ENCODE results near the gene TRIM33.
A peak's percentile ranks its signal among the peaks of the same experiment; 100 is the strongest.

Gene TRIM33

DNA sequence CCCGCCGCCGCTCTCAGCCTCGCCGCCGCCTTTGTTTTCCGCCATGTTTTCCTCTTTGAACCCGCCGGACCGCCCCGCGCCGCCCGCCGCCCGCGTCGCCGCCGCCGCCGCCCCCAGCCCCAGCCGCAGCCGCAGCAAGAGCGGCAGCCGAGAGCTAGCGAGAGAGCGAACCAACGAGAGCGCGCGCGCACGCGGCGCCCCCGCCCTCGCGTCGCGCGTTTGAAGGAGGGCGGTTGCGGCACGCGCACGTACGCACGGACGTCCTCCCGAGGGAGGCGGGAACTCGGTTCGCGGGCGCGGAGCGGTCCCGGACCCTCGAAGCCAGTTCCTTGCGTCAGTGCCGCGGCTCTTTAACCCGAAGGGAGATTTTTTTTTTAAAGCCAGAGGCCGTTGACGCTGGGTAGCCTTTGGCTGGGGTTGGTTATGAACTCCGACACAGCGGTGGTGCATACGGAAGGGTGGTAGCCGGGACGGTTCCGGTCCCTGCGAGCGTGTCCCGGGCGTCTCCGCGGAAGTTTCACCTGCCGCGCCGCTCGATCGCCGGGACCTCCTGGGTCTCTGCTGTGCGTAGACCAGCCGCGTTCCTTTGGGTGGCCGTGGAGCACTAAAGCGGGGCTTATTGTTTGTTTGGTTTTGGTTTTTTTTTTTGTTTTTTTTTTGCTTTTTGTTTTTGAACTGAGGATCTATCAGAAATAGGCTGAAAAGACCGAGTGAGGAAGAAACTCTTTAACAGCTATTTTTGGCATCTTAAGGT lies at the start of gene TRIM33:
TSS of gene TRIM33 (minus strand) at position 172 of the 754 bp plus-strand sequence. CDS start at position 45, 127 bp downstream.
- peak; percentile 61 for DNase-seq

DNA sequence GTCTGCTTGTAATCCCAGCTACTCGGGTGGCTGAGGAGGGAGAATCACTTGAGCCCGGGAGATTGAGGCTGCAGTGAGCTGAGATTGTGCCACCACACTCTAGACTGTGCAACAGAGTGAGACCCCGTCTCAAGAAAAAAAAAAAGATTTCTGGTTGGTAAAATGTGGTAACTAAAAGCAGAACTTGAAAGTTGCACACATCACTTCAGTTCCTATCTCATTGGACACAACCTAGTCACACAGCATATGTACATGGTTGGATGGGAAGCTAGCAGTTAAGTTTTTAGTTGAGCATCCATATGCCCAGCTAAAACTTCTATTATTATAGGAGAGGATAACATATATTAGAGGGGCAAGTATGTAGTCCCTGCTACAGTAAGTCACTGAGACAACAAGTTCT lies 48.4 kb upstream of the TRIM33 start:
- no peak for DNase-seq

DNA sequence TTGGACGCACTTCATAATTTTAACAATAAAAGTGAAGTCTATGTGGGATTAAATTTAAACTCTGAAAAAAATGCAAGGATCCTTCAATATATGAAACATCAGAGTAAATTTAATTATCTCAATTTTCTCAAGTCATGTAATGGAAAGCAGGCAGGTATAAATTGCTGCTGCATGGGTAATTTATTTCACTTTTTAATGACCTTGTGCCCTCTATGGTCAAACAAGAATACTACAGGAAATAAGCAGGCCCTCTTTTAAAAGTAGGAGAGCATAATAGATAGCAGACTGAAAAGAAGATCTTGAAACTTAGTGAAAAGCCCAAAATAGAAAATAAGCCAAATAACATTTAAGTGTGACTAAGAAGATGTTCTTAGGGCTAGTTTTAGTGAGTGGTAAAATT lies 47.5 kb upstream of the TRIM33 start:
- no peak for DNase-seq

DNA sequence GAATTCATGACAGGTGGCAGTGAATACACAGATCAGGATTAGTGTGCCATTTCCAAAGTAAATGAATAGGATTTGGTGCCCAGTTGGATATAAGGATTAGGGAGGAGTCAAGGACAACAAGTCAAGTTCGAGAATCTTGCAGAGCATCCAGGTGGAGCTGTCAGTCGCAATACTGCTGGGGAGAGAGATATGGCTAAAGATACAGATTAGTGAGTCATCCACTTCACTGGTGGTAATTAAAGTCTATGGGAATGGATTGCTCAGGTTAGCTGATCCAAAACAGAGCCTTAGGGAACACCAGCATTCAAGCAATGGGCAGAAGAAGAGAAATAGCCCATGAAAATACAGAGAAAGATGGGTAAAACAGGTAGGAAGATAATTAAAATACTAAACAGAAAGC lies 43.6 kb upstream of the TRIM33 start:
- DNase-seq: no peak

DNA sequence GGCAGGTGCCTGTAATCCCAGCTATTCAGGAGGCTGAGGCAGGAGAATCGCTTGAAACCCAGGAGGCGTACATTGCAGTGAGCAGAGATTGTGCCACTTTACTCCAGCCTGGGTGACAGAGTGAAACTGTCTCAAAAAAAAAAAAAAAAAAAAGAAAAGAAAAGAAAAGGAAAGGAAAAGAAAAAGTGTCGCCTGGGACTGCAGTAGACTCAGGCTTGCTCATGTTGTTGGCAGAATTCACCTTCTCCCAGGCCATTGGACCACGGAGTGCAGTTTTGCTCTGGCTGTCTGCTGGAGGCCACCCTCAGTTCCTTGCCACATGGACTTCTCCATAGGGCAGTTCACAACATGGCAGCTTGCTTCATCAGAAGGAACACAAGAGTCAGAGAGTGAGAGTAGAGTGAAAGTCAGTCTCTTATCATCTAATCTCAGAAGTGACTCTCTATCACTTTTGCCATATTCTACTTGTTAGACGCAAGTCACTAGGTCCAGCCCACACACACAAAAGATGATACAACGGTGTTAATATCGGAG lies 41.2 kb upstream of the TRIM33 start:
- DNase-seq: no peak

DNA sequence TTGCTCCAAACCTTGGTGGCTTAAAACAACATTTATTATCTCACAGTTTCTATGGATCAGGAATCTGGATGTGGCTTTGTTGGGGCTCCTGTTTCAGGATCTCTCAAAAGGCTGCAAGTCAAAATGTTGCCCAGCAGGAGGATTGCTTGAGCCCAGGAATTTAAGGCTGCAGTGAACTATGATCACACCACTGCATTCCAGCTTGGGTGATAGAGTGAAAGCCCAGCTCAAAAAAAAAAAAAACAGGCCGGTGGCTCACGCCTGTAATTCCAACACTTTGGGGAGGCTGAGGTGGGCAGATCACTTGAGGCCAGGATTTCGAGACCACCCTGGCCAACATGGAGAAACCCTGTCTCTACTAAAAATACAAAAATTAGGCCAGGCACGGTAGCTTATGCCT lies 40.4 kb upstream of the TRIM33 start:
- DNase-seq: no peak

DNA sequence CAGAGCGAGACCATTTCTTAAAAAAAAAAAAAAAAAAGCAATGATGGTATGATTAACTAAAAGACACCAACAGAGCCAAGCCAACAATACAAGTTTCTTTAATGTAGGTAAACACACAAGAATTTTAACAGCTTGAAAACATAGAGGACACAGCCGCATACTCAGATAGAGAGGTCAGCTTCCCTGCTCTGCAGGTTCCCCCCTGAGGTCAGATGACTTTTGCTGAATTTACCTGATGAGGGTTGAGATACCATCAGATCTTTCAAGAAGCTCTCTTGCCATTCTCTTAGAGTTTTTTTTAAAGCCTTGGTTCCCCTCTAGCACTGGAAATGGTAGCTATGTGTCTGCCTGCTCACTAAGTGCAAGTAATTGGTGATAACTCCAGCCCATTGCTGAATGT lies 39.3 kb upstream of the TRIM33 start:
- no peak for DNase-seq

DNA sequence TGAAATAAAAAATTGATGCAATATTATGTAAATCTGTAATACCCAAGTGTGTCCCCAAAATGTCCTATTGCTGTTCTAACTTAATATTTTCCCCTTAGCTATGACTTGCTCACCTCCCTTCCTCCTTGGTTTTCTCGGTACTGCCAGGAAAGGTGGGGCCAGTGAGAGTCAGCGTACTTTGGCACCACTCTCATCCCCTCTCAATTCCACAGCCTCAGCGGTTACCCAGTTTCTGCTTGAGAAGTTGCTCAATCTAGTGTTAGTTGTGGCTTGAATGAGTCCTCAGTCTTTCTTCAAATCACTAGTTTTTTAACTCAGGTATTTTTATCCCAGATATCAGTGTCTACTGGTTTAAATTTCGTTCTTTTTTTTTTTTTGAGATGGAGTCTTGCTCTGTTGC lies 38.1 kb upstream of the TRIM33 start:
- DNase-seq: no peak

DNA sequence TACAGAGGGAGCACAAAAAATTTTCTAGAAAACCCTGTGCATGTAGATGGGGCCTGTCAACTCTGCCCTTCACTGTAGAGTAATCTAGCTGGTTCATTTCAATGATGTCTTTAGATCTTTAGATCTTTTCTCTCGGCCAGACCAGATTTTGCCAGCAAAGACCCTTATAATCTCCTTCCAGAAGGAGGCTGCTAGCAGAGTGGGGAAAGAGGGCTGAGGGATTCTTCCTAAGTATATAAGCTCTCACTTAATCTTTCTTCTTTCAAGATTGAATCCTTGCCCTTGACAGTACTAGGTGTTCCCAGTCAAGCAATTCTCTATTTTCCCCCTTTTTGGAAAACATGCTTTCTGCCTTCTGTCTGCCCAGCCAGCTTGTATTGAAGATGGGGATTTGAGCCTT lies 36.1 kb upstream of the TRIM33 start:
- DNase-seq: no peak

DNA sequence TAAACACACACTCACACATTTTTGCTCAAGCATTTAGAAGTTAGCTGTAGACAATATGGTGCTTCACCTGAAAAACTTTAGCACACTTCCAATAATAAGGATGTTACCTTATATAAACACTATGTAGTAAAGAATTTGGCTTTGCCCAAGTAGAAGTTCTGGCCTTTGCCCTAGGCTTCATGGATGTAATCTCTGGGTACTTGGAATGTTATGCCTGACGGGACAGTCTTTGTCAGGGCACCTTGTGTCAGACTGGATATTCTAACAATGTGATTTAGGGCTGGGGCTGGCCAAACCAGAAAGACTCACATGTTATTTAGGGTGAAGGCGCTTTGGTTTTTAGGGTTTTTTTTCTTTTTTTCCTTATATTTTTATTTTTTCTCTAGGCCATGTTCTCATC lies 34.8 kb upstream of the TRIM33 start:
- no peak for DNase-seq

DNA sequence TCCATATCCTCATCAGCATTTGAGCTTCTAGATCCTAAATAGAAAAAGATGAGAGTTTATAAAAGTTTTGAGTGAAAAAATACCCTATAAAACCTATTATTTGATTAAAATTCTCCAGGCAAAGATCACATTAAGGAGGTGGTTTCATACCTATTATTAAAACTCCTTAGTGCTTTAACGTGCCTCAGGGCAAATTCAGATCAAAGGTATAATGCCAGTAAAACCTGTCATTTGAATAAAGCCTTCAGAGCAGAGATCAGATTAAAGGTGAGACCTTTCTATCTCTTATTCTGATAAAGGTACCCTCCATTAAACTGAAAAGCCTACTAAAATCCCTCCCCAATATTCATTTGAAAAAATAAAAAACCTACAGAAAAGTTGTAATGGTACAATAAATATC lies 34.3 kb upstream of the TRIM33 start:
- DNase-seq: no peak

DNA sequence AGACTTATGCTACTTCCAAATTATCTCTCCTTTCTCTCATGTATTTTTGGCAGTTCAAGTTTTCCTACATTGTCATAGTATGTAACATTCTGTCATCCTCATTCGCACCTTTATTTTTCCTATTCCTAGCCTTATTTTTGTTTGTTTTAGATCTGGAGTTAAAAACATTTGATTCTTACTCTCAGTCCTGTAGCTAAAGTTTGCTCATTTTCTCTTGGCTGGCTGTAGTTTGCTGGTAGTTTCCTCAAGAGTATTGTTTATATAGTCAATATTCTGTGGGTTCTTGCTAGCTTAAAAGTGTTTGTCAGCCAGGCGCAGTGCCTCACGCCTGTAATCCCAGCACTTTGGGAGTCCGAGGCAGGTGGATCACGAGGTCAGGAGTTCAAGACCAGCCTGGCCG lies 29.8 kb upstream of the TRIM33 start:
- DNase-seq: no peak

DNA sequence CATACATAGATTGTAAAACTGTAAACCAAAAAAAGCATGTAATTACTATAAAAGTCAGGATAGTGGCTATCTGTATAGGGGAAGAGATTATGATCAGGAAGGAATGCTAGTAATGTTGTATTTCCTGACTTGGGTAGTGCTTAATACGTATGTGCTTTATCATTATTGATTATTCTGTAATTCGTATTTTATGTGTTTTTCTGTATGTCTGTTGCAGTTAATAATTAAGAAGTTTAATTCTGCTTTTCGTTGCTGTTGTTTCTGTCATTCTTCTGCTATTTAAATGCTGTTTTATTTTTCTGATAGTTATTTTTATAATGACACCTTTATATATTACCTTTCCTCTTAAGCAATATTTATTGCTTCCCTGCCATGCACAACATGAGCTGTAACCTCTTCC lies 29.3 kb upstream of the TRIM33 start:
- DNase-seq: no peak

DNA sequence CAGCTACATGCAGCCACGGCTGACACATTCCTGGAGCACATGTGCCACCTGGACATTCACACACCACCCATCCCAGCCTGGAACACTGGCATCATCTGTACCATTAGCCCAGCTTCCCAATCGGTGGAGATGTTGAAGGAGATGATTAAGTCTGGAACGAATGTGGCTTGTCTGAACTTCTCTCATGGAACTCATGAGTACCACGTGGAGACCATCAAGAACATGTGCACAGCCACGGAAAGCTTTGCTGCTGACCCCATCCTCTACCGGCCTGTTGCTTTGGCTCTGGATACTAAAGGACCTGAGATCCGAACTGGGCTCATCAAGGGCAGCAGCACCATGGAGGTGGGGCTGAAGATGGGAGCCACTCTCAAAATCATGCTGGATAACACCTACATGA lies 25.0 kb upstream of the TRIM33 start:
- DNase-seq: no peak

DNA sequence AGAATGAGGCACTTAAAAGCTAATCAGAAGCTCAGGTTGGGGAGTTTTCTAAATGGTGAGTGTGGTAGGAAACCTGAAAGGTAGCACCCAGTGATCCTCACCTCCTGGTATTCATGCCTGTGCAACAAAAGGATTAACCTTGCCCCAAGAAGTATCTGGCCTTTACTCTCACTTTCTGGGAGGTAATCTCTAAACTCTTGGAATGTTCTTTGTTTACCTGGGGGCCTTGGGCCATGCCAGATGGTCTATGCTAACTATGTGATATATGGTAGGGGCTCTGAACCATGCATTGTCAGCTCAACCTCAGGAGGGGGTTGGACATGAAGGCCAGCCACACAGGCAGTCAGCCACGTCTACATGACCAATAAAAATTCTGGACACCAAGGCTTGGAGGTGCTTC lies 24.4 kb upstream of the TRIM33 start:
- no peak for DNase-seq

DNA sequence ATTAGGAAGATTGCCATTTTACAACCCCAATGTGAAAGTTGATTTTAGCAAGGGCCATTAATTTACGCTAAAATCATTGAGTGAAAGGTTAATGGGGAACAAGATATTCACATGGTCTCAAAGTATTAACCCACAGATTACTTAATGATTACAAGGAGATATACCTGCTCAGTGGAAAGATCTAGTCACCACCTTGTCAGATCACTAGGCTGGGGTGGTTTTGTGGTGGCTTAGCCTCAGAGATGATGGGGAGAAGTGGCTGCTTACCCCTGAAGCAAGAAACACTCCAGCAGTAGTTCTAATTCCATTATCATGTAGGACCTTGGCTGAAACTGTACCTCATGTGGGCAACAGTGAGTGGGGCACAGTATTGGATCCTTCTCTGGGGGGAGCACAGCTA lies 20.1 kb upstream of the TRIM33 start:
- no peak for DNase-seq

DNA sequence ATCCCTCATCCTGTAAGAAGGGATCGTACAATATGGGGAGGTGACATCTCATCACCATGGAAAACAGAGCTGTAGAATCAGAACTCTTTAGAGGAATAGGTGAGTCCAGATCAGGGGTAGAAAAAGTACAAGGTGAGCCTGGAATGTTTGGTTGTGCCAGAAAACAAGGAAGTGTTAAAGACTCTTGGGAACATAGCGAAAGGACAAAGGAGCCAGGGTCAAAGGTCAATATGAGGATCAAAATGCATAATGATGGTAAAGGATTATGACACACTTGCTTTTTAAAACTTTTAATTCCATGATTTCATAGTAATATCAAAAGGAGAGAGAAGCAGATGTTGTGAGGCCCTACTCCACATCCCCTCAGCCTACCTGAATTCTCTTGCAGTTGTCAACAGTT lies 19.2 kb upstream of the TRIM33 start:
- no peak for DNase-seq

DNA sequence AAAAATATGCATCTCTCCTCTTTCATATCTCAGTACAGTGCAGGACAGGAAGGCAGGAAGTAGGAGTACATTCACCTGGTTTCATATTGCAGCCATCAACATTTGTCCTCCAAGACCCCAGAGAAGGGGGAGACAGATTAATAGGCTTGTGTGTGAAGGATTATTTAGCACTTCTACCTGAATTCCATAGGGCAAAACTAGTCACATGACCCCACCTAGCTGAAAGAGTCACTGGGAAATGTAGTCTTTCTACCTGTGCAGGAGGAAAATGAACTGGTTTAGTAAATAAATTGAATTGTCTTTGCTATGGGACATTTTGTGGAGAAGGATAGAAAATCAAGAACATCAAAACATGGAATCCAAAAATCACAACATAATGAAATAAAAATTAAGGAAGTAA lies 13.9 kb upstream of the TRIM33 start:
- no peak for DNase-seq

DNA sequence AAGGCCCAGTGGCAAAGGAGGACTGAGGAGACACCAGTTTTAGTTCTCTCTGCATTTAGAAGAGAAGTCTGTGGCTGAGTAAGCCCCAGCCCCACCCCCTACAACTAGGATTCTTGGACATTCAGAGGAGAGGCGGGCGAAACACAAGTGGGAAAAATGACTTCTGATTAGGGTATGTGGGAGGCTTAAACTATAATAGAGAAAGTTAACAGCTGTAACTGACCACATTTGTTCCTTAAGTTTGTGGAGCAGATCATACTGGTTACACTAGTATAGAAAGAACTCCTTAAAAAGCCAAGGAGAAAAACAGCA lies 11.2 kb upstream of the TRIM33 start:
- no peak for DNase-seq

DNA sequence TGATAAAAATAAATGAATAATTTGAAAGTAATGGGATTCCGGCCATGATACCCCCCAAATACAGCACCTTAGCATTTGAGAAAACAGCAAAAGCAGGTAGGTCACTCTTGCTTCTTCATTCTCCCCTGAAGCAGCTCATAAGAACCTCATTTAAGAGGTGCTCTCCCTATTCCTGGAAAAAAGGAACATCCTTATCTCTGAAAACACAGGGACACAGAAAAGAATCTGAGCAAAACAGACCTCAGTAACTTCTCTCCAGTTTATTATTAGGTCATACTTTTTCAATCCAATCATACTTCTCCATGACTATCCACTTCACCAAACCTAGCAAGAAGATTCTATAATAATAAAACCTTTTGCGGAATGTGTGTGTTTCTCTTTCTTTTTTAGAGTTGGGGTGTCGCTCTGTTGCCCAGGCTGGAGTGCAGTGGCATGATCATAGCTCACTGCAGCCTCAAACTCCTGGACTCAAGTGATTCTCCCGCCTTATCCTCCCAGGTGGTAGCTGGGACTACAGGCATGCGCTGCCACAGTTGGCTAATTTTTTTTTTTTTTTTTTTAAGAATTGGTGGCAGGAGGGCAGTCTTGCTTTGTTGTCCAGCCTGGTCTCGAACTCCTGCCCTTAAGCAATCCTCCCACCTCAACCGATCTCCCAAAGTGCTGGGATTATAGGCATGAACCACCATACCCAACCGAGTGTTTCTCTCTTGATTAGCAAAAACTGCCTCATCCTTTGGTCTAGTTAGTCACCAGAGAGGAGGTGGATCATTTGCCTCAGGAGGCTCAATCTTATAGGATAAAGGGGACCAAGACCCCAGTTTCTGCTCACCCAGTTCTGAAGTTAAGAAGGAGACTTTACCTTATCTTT lies 10.6 kb upstream of the TRIM33 start:
- DNase-seq: no peak

DNA sequence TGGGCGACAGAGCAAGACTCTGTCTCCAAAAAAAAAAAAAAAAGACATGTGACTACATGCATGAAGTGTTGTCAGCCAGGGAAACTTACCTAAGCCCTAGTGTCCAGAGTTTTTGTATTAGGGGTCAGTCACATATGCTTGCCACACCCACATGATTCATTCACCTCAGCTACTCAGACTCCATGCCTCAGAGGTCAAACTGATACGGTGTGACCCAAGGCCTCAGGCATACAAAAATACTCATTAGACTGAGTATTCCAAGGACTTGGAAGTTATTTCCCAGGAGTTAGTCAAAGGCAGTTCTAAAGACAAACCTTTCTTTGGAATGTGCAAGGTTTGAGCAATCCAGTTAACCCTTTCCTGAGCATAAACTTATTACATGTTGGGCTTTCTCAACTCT lies 6.3 kb upstream of the TRIM33 start:
- no peak for DNase-seq

DNA sequence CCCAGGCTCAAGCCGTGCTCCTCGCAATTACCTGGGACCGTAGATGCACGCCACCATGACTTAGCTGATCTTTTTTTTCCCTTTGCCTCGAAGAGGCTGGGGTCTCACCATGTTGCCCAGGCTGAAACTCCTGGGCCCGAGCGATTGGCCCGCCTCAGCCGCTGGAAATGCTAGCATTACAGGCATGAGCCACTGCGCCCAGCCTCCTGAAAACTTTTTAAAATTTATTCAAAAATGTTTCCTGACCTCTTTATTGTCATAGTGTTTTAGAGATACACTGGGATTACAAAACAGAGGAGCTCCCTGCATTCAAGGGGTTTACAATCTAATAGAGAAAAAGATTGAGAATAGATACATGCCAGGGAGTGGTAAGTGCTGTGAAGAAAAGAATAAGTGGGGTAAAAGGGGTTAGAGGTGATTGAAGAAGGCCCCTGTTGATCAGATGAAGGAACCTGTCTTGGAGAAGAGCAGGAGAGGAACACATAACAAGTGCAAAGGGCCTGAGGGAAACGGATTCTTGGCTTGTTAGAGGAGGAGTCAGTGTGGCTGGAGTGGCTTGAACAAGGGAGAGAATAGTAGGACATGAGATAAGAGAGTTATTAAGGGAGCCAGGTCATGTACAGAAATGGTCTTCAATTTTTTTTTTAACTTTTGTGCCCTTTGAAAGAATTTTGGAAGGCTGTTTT lies 1.7 kb upstream of the TRIM33 start:
- no peak for DNase-seq

DNA sequence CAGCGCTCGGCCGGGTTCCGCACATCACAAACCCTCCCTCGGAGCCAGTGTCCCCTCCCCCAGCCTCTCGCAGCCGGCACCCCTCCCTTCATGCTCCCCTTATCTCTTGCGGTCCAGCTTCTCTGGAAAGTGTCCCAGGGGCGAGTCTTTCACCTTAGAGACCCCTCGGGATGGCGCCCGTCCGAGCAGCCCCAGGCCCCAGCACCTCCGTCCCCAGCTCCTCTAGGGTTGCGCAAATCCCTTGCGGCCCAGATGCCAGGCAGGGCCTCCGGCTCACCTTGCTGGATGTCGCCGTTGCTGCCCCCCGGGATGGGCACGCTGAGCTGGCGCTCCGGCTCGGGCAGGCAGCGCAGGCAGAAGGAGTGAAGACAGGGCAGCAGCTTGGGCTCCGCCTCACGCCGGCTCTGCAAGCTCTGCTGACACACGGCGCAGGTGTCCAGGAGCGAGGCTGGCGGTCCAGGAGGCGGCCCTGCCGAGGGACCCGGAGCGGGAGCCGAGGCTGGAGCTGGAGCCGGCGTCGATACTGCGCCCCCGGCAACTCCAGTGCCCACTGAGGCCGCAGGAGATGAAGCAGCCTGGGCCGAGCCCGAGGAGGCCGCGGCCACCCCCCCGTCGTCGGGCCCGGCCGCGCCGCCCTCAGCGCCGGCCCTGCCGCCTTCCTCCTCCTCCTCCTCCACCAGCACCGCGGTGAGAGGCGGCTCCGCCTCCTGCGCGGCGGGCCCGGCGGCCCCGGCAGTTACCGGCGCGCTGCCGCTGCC lies 550 bp downstream of the TRIM33 start:
- DNase-seq: no peak

Data from GOT3 (cell line).